G401.6 (cell line): ENCODE measurements around the gene LIN52.

ENCODE experiments used
- FAIRE-seq: peaks from 2 replicates; lab custom pipeline; 2012; peaks lifted over from hg19 to GRCh38; lab: Jason Lieb, UNC

The LIN52 gene, protein sequence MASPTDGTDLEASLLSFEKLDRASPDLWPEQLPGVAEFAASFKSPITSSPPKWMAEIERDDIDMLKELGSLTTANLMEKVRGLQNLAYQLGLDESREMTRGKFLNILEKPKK

DNA sequence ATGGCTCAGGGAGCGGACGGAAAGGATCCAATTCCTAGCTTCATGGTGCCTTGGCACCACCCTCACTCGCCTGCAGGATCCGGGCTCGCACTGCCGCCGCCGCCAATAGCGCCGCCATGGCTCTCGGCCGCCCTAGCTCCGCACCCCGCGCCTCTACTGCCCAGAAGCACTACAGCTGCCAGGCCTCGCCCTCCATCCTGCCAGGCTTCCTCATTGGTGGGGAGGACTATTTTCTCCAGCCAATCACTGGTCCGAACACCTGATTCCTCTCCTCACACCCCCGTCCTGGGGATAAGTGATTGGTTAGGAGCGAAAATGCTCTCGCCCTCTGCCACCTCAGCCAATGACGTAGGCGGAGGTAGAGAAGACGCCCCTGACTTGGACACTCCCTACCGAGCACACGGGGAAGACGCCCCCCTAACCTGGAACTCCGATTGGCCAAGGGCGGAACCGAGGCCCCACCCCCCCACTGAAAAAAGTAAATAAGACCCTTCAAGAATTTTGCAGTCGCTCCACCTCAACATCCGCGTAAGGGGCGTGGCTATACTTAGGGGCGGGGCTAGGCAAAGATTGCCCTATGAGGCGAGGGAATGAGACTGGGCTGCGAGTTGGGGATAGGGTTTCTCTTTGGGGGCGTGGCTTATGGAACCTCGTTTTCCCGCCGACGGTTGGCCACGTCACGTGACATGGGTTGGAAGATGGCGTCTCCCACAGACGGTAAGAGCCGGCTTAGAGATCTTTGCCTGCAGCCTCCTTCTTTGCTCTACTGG, at the start of gene LIN52, which contains the start of gene ALDH6A1:
Gene LIN52 (plus strand): TSS at position 680 of the 770 bp plus-strand sequence. CDS start 19 bp downstream, at position 699.
Gene ALDH6A1 (minus strand): TSS at position 177 of the 770 bp plus-strand sequence. CDS start 59 bp downstream, at position 118.
- peak; percentile 99 for FAIRE-seq

DNA sequence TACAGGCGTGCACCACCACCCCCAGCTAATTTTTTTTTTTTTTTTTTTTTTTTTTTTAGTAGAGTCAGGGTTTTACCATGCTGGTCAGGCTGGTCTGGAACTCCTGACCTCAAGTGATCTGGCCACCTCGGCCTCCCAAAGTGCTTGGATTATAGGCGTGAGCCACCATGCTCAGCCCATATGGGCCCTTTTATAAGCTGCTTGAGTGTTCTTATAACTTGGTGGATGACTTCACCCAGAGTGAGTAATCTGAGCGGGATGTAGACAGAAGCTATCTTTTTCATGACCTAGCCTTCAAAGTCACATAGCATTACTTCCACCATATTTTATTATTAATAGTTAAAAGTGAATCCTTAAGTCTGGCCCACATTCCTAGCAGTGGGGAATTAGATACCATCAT, 49.2 kb upstream of the LIN52 start:
- FAIRE-seq: no peak

DNA sequence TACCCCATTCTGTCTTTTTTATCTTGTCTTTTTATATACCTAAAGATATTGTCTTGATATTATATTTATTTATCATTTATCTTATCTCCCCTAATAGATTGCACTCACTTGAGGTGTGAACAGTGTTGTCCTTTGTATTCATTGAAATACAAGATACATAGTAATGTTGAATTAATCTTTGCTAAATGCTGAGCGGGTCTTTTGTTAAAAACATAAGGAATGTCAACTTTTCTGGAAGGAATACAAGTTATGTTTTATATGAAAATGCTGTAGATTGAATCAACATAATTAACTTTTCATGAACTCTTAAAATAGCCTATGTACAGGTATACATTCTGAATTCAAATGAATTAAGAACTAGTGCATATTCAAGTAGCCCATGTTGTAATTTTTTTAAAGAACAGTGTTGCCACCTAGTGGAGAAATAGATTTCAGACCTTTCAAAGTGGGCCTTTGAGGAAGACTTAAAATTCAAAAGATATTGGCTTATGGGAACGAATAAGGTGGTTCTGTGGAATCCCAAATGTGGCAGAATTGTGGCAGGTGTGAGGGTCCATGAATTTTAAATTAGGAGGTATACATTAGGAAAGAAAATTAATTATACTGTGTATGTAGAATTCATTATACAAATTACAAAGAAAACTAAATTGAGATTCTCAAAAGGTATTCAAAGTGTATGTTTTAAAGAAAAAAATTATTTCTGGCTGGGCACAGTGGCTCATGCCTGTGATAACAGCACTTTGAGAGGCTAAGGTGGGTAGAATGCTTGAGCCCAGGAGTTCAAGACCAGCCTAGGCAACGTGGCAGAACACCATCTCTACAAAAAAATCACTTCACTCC, 46.5 kb upstream of the LIN52 start:
- FAIRE-seq: peak; percentile 97

DNA sequence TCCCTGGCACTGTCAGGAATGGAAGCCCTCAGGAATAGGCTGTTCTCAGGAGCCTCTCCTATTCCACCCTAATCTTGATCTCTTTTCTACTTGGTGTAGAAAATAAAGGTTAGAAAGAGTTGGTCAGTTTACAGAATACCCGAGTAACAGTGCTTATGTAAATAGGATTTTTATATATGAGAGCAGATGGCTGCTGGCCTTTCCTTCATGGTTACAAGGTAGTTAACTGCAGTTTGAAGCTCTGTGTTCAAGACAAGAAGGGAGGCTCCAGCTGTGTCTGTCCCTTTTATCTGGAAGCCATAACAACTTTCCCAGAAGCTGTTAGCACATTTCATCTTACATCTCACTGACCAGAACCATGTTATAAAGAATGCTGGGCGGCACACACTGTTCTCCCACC, 42.5 kb upstream of the LIN52 start:
- no peak for FAIRE-seq

DNA sequence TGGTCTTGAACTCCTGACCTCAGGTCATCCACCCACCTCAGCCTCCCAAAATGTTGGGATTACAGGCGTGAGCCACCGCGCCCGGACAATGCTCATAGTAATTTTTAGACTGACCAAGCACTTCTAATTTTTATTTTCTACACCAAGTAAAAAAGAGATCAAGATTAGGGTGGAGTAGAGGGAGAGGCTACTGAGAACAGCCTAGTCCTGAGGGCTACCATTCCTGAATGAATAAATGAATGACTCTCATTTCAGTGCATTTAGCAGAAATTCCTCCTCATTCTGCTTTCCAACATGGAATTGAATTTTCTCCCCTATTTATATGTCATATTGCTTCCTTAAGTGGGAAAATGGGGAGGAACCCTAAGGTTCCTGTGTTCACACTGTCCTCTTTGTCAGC, 39.2 kb upstream of the LIN52 start:
- no peak for FAIRE-seq

DNA sequence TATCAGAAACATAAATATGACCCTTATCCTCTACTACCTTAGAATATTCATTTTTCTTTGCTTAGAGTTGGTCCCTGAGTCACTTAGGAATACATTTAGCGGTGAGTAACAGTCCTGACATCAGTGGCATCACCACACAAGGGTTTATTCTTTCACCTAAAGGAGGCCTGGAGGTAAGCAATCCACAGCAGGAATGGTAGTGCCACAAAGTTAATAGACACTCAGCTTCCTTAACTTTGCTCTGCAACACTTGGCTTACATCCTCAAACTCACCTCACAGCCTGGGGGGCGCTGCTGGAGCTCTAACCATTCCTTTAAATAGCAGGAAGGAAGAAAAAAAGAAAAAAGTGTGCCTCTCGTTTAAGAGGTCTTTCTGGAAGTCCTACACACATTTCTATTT, 36.5 kb upstream of the LIN52 start:
- peak; percentile 56 for FAIRE-seq

DNA sequence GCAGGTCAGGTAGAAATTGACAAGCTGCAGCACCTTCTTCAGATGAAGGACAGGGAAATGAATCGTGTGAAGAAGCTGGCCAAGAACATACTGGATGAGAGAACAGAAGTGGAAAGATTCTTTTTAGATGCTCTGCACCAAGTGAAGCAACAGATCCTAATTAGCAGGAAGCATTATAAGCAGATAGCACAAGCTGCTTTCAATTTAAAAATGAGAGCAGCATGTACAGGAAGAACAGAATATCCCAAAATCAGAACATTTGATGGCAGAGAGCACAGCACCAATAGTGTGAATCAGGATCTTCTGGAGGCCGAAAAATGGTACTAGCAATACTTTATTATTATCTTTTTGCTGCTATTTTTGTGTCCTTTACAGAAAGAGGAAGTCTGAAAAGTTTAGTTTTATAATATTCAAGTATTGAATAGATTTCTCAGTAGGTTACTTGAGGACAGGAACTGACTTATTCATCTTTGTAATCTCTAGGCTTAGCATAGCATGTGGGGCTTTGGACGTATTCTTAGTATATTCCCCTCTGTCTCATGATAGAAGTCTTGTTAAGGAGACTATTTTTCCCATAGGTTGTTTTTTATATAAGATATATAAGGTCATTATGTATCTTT, 34.8 kb upstream of the LIN52 start:
- FAIRE-seq: no peak

DNA sequence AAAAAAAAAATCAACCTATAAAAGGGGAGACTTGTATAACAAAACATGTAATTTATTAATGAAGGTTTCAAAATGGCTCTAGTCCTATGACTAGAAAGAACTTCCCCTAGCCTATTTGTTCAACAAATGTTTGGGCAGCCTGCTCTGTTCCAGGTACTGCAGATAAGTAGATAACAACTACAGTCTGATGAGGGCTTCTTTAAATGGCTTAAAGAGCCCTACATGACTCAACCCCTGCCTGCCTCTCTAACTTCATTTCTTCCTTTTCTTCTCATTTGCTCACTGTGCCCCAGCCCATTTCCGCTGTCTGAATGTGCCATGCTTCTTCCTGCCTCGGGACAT, 22.0 kb upstream of the LIN52 start:
- no peak for FAIRE-seq

DNA sequence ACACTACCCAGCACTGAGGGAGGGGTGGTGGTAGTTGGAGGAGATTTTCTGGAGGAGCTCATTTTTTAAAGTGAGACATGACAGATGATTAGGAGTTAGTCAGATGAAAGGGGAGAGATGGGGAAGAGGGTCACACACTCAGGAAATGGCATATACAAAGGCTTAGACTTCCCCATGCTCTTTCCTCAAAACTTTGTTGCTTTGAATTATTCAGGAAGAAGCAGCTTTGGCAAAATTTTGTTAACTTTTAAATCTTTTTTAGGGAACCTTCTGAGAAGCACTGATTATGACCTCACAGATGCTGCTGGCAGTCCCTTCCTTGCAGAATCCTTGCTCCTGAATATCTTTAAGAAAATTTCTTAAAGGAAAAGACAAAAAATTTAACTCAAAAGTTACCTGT, 20.3 kb upstream of the LIN52 start:
- no peak for FAIRE-seq

DNA sequence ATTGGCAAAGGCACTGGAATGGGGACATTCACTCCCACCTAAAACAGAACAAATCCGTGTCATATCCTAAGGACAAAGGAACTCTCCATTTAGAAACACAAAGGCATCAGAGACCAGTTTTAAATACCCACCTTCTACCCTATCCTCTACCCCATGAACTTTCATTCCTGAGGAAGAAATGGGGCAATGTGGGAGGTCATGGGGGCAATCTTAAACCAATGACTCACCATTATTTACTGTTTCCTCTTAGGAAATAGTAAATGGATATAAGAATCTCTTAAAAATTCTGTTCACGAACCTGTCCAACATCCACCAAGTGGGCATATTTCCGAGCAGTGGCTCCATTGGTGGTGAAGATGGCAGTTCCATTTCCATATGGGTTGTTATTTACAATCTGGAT, 19.9 kb upstream of the LIN52 start:
- no peak for FAIRE-seq

DNA sequence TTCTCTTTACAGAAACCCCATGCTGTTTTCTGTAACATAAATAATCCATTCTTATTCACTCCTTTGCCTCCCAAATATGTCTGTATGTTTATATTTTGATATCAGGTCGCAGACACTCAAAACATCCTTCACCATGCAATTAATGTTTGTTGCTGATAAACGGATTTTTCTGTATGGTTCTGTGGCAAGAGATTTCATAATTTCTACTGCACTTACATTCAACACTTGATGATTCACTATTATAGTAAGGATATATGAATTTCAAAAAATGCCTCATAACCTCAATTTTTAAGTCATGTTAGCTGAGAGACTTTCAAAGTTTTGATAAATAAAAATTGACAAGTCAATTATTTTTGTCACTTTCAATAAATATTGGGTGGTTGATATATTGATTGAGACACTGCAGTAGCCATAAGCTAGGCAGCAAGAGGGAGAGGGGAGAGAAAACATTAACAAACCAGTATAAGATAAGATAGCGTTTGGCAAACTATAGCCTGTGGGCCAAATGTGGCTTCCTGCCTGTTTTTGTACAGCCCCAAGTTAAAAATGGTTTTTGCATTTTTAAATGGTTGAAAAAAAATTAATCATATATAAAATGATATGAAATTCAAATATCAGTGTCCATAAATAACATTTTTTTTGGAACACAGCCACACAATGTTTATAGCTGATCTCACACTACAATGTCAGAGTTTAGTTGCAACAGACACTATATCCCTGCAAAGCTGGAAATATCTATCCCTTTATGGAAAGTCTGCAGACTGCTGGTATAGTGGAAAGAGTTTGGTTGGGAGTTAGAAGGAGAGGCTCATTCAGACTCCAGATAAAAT, 18.8 kb upstream of the LIN52 start:
- FAIRE-seq: no peak

DNA sequence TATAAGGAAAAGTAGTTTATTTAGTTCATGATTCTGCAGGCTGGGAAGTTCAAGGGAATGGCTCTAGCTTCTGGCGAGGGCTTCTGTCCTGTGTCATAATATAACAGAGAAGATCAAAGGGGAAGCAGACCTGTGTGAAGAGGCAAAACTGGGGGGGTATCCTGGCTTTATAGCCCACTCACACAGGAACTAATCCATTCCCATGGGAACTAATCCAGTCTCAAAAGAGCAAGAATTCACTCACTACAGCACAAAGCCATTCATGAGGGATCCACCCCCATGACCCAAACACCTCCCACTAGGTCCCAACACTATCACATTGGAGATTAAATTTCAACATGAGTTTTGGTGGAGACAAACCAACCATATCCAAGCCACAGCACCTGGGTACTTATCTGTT, 7.4 kb upstream of the LIN52 start:
- FAIRE-seq: no peak

DNA sequence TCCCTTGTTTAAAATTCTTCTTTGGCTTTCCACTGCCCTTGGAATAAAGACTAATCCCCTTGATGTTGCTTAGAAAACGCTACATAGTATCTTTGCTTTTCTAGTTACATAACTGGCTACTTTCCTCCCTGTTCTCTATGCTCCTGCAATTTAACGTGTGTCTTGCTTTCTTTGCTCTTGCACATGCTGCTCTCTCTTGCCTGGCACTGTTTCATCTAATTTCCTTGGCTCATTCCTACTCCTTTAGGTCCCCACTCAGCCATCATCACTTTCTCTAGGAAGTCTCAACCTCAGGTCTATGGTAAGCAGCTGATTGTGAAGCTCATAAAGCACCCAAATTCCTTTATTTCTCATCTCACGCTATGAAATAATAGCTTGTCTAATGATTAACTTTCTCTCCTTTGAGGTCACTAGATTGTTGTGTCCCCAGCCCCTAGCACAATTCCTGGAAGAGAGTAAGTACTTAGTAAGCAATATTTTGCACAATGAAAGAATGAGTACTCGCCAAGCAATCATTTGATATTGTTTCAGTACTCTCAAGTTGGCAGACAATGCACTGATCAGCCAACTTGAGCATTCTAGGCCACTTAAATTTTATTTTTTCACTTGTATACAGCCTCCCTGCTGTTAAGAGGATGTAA, 3.8 kb upstream of the LIN52 start:
- FAIRE-seq: no peak

DNA sequence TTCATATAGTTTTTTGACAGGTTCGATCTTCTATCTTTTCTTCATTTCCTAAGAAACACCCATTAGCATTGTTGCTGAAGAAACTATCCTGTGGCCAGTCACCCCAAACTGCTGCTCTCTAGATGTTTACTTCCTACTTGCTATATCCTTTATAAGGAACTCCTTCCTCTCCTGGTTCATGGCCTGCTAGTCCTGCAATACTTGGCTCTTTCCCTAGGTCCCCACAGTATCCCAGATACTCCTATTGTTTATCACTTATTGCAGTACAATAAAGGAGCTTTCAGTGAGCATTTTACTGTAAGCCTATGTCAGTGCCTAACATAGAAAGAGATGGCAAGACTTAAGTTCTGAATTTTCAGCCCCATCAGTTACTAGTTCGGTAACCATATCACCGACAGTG, 3.3 kb upstream of the LIN52 start:
- no peak for FAIRE-seq

DNA sequence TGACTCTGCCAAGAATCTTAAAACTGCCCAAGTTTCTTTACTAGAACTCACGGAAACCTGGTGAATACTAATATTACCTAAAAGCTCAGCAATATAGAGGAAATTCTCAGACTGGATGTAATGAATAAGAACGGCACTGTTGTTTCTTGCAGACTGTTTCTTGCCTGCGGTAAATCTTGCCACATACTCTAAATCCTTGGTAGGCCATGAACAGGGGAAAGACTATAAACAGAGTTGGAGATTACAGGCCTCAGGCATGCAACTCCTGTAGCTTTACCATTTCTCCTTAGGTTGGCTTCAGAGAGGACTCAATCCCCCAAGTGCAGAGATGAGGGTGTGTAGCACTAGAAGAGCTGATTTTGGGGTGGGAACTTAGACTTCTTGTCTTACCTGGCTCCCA, 1.6 kb upstream of the LIN52 start:
- FAIRE-seq: no peak

DNA sequence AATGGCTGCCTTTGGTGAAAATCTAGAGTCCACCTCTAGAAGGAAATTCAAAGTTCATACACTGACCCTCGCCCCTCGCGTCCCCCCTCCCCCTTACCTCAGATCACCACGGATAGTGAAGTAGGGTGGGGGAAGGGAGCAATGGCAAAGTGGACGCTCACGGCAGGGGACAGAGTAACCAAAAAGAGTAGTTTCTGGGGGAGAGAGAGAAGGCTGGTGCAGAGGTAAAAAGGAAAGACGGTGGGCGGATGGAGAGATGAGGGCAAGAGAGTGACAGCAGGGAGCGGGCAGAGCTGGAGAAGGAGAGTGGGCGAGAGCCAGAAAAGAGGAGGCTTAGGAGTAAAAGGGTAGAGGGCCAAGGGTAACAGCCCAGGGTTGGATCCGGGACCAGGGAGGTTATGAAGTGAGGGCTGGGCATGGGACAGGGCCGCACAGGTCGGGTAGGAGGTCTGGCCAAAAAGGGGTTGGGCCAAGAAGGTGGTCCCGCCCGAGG, 926 bp upstream of the LIN52 start:
- no peak for FAIRE-seq

DNA sequence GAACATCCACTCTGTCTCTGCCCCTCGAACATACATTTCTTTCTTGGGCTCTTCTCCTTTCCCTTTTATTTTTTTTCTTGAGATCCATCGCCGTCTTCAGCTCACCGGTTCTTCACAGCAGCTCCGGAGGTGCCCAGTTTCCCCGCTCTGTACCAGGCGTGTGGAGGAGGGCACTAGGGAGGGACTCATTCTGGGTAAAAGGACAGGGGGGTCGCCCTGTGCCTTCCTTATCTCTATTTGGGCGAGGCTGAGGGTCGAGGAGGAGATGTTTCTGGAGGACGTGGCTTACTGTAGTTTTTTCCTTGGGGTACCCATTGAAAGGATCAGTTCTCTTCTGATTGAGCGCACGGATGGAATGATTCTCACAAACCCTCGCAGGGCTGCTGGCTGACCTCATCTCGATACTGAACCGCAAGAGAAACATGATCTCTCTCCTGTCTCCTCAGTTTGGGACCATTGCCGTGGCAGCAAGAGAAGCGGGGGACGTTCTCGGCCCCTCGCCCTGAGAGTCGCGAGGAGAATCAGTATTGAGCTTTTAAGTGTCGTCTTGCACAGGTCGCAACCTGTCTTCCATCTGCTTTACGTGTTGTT, 386 bp downstream of the LIN52 start:
- no peak for FAIRE-seq

DNA sequence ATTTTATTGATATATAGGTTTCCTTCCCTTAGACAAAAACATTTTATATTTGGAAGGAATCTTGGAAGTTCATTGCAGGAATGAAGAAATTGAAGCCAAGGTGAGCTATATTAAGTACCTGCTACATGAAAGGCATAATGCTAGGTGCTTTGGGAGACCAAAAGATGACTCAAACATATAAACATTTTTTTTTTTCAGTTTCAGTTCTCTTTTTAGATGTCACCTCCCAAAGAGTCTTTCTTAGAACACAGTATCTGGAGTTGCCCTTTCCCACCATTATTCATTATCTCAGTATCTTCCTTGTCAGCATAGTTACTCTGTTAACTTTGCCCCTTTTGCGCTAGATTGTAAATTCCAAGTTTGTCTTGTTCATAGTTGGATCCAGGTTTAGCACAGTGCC, 1.1 kb downstream of the LIN52 start:
- no peak for FAIRE-seq

DNA sequence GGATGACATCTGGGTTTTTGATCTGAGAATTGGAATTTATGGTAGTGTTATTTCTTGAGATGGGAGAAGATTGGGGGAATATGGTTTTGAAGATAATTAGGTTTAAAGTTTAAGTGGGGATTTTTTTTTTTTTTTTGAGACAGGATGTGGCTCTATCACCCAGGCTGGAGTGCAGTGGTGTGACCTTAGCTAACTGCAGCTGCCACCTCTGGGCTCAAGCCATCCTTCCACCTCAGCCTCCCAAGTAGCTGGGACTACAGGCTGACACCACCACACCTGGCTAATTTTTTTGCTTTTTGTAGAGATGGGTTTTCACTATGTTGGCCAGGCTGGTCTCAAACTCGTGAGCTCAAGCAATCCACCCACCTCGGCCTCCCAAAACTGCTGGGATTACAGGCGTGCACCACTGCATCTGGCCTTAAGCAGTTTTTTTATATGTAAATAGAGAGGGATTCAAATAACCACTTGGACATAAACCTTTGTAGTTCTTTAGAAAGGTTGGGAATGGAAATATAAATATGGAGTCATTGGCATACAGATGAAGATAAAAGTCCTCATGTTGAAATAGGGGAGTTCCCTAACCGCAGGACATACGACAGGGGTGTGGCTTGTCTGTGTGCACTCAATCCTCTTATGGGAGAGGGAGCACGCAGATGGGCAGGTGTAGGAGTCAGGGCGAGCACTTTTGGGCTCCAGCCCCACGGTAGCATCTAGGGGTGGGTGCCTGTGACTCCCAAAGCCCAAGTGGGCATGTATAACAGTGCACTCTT, 4.7 kb downstream of the LIN52 start:
- FAIRE-seq: no peak

DNA sequence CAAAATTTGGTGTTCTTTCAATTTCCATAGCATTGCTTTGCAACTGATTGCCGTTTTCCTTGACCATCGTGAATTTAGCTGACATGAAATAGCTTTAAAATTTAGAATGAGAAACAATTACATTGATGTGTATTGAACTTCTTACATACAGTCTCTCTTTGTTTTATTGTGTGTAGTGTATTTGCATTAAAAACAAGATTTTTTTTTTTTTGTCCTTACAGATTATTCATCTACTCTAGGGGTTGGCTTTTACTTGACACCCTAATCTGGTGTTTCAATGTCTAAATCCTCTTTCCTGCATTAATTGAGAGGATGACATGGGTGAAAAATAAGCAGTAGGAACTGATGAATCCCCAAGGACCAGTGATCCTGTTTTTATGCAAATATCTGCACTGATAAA, 20.6 kb downstream of the LIN52 start:
- FAIRE-seq: no peak
